ENCODE results near the gene KLHL17. TPM values are rescaled to one million over a fixed set of nuclear protein-coding genes. Genes with fewer than 3 reads are reported as not detected.

KLHL17 gene
- total and polyA plus RNA-seq, 2 experiments from 2014 or later = 5.5 to 19.2 TPM

- no peaks in the 10 kb centered on the region; the same call in 1 of the 2 replicates for H3F3A ChIP-seq (ENCODE audit: insufficient read depth)
- no peaks in the 10 kb centered on the region for H3K36me3 ChIP-seq (ENCODE audit: low read depth)
- 65 to 69% methylated on average over 15 of the region's 15 CpGs for WGBS, 2 experiments (ENCODE audit: low coverage in 1 of 2, low lambda C conversion rate in 2 of 2, missing lambda C conversion rate in 2 of 2)
- no peak overlapping the region for H3K4me3 ChIP-seq
- no peak for DNase-seq
- in situ Hi-C loops (cut with MboI) = no loop called here
- TF ChIP-seq EZH2phosphoT487 (IDR thresholded peaks at IDR 0.05; ENCODE audit: insufficient read depth, low read depth) (no peak), EZH2 (IDR thresholded peaks at IDR 0.05; ENCODE audit: insufficient read depth, poor library complexity, severe bottlenecking) (no peak)
- no peaks in the 10 kb centered on the region for H3K9me2 ChIP-seq (ENCODE audit: insufficient read depth)
- no peak overlapping the region for H3K27ac ChIP-seq
- no peak overlapping the region for H3K4me2 ChIP-seq (ENCODE audit: unreplicated experiment)
- H3K27me3 ChIP-seq (replicated peaks; ENCODE audit: insufficient read depth) = no peaks in the 10 kb centered on the region
- H3K9ac ChIP-seq = no peak overlapping the region
- H3K9me3 ChIP-seq (ENCODE audit: low read depth) = no peaks in the 10 kb centered on the region
- H2AFZ ChIP-seq = no peak overlapping the region
- H3K4me1 ChIP-seq (ENCODE audit: insufficient read depth) = no peaks in the 10 kb centered on the region
- no peaks in the 10 kb centered on the region for H4K20me1 ChIP-seq (ENCODE audit: insufficient read depth)
- peaks cover 27% of the 10 kb centered on the region for H3K79me2 ChIP-seq (ENCODE audit: insufficient read depth)
Observed at GRCh38 chr1:931380-932172, 28.8 kb upstream of the KLHL17 start.

- no peaks in the 10 kb centered on the region for H3K4me1 ChIP-seq (ENCODE audit: insufficient read depth)
- peaks cover 21% of the 10 kb centered on the region for H3K79me2 ChIP-seq (ENCODE audit: insufficient read depth)
- H3K36me3 ChIP-seq (ENCODE audit: low read depth) = no peaks in the 10 kb centered on the region
- no peaks in the 10 kb centered on the region for H3K9me2 ChIP-seq (ENCODE audit: insufficient read depth)
- no peaks in the 10 kb centered on the region for H3K9me3 ChIP-seq (ENCODE audit: low read depth)
- DNase-seq = no peak
- in situ Hi-C loops (cut with MboI) = no loop called here
- no peak overlapping the region for H3K4me3 ChIP-seq
- no peaks in the 10 kb centered on the region; the same call in 1 of the 2 replicates for H3F3A ChIP-seq (ENCODE audit: insufficient read depth)
- H3K27me3 ChIP-seq (replicated peaks; ENCODE audit: insufficient read depth) = no peaks in the 10 kb centered on the region
- TF ChIP-seq EZH2phosphoT487 (IDR thresholded peaks at IDR 0.05; ENCODE audit: insufficient read depth, low read depth) = no peak
- no peak for TF ChIP-seq EZH2 (IDR thresholded peaks at IDR 0.05; ENCODE audit: insufficient read depth, poor library complexity, severe bottlenecking)
- no peaks in the 10 kb centered on the region for H4K20me1 ChIP-seq (ENCODE audit: insufficient read depth)
- H3K9ac ChIP-seq = no peak overlapping the region
- 66 to 67% methylated on average over 12 to 16 of the region's 16 CpGs for WGBS, 2 experiments (ENCODE audit: low coverage in 1 of 2, low lambda C conversion rate in 2 of 2, missing lambda C conversion rate in 2 of 2)
- no peak overlapping the region for H2AFZ ChIP-seq
- H3K27ac ChIP-seq = no peak overlapping the region
- no peak overlapping the region for H3K4me2 ChIP-seq (ENCODE audit: unreplicated experiment)
Observed at GRCh38 chr1:932173-932510, 28.2 kb upstream of the KLHL17 start.

- Histone ChIP-seq H3K4me1 (ENCODE audit: insufficient read depth) (0 out of 2 replicates have a peak, but pooled peaks cover 2% of the 10 kb centered on the region), H3K4me3 (no peak overlapping the region), H3K27me3 (replicated peaks; ENCODE audit: insufficient read depth) (no peaks in the 10 kb centered on the region), H3K9me3 (ENCODE audit: low read depth) (no peaks in the 10 kb centered on the region), H4K20me1 (ENCODE audit: insufficient read depth) (no peaks in the 10 kb centered on the region), H3K79me2 (ENCODE audit: insufficient read depth) (peaks cover 12% of the 10 kb centered on the region; the same call in 1 of the 2 replicates), H3K4me2 (ENCODE audit: unreplicated experiment) (no peak overlapping the region), H3K27ac (no peak overlapping the region), H3K9me2 (ENCODE audit: insufficient read depth) (no peaks in the 10 kb centered on the region), H3K9ac (no peak overlapping the region), H3K36me3 (ENCODE audit: low read depth) (no peaks in the 10 kb centered on the region), H2AFZ (no peak overlapping the region), H3F3A (ENCODE audit: insufficient read depth) (no peaks in the 10 kb centered on the region; the same call in 1 of the 2 replicates)
- no peak for TF ChIP-seq EZH2phosphoT487 (IDR thresholded peaks at IDR 0.05; ENCODE audit: insufficient read depth, low read depth)
- no peak for TF ChIP-seq EZH2 (IDR thresholded peaks at IDR 0.05; ENCODE audit: insufficient read depth, poor library complexity, severe bottlenecking)
- DNase-seq = no peak
- in situ Hi-C loops (cut with MboI) = no loop called here
- WGBS, 2 experiments (ENCODE audit: low coverage in 1 of 2, low lambda C conversion rate in 2 of 2, missing lambda C conversion rate in 2 of 2) = 79 to 89% methylated on average over 24 to 25 of the region's 25 CpGs
Observed at GRCh38 chr1:932776-933602, 27.4 kb upstream of the KLHL17 start.

GRCh38 chr1:933603-933940, 26.8 kb upstream of the KLHL17 start:
- Histone ChIP-seq H3K36me3 (ENCODE audit: low read depth) (no peaks in the 10 kb centered on the region), H3K79me2 (ENCODE audit: insufficient read depth) (peaks cover 12% of the 10 kb centered on the region; the same call in 1 of the 2 replicates), H3K9me3 (ENCODE audit: low read depth) (no peaks in the 10 kb centered on the region), H2AFZ (no peak overlapping the region), H3F3A (ENCODE audit: insufficient read depth) (no peaks in the 10 kb centered on the region; the same call in 1 of the 2 replicates), H3K4me1 (ENCODE audit: insufficient read depth) (peaks cover 7% of the 10 kb centered on the region; the same call in 1 of the 2 replicates), H3K9me2 (ENCODE audit: insufficient read depth) (no peaks in the 10 kb centered on the region), H3K9ac (no peak overlapping the region), H3K27ac (no peak overlapping the region), H4K20me1 (ENCODE audit: insufficient read depth) (no peaks in the 10 kb centered on the region), H3K4me3 (no peak overlapping the region), H3K4me2 (ENCODE audit: unreplicated experiment) (no peak overlapping the region), H3K27me3 (replicated peaks; ENCODE audit: insufficient read depth) (no peaks in the 10 kb centered on the region)
- no peak for TF ChIP-seq EZH2phosphoT487 (IDR thresholded peaks at IDR 0.05; ENCODE audit: insufficient read depth, low read depth)
- no peak for TF ChIP-seq EZH2 (IDR thresholded peaks at IDR 0.05; ENCODE audit: insufficient read depth, poor library complexity, severe bottlenecking)
- in situ Hi-C loops (cut with MboI) = no loop called here
- WGBS, 2 experiments (ENCODE audit: low coverage in 1 of 2, low lambda C conversion rate in 2 of 2, missing lambda C conversion rate in 2 of 2) = 41 to 44% methylated on average over 9 to 10 of the region's 10 CpGs
- DNase-seq = no peak

All from GM23248 (cell line).